ENCODE measurements around the gene PDCD1.
"Not testable (repeated sequence)": the region's sequence is repeated elsewhere in the genome, so short reads cannot be mapped to it uniquely, and the experiment has no call there.

The PDCD1 gene

DNA sequence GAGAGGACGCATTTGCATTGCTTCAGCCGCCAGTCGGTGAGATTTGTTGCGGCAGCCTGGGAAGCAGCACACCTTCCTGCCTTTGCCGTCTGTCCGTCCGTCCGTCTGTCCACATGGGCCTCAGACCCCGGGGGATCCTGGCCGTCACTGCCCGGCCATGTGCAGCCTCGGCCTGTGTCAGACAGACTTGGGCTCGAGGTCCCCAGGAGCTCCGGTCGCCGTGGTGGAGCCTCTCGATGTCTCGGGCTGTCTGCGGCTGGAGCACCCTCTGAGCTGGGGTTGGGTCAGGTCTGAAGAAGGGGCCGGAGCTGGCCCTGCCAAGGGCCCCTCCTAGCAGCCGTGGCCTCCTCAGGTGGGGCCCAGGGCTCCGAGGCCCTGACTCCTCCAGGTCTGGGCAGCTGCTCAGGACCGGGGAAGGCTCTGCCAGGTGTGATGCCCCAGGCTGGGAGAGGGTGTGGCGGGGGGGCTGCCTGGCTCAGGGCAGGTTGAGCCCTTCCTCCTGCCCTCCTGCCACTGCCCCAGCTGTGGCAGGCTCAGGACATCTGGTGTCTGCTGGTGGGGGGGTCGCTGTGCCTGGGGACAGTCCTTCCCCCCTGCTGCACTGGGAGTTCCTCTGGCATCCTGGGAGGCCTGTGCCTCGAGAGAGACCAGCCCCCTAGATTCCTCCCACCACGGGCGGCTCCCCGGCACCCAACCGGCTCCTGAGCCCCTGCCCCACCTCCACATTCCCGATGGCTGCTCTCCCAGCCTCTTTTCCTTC is 37.9 kb downstream of the PDCD1 start:
- H3K4me1 Mint-ChIP-seq = peaks cover 15% of the 10 kb centered on the region
- H3K27me3 Mint-ChIP-seq = peaks cover 1% of the 10 kb centered on the region
- H3K36me3 Mint-ChIP-seq = peaks cover 4% of the 10 kb centered on the region
- no peak overlapping the region for H3K27ac Mint-ChIP-seq
- H3K4me3 Mint-ChIP-seq = no peak overlapping the region
- H3K9me3 Mint-ChIP-seq = peaks cover 5% of the 10 kb centered on the region

DNA sequence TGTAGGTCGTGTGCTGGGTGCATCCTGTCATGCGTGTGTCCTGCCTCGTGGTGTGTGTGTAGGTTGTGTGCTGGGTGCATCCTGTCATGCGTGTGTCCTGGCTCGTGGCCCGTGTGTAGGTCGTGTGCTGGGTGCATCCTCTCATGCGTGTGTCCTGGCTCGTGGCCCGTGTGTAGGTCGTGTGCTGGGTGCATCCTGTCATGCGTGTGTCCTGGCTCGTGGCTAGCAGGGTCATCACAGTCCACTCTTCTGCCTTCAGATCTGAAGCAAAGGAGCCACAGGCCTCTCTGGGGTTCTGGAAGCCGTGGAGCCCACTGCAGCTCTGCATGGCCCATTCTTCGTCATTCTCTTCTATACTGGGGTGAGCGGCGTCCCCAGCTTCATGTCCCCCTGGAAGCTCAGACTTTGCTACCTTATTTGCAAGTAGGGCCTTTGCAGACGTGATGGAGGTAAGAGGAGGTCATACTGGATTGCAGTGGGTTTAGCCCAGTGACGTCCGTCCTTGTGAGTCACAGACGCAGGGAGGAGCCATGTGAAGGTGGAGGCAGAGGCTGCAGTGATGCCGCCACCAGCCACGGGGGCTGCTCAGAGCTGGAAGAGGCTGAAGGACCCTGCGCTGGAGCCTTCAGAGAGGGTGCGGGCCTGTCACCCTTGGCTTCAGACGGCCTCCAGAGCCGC is 38.6 kb downstream of the PDCD1 start:
- H3K4me3 Mint-ChIP-seq, H3K27ac Mint-ChIP-seq: not testable (repeated sequence)

DNA sequence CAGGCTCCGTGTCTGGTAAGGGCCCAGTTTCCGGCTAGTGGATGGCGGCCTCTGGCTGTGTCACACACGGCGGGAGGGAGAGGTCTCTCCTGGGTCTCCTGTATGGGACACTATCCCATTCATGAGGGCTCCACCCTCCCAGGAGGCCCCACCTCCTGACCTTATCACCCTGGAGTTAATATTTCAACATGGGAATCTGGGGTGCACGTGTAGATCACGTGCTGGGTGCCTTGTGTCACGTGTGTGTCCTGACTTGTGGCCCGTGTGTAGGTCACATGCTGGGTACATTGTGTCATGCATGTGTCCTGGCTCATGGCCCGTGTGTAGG is 39.8 kb downstream of the PDCD1 start:
- H3K27me3 Mint-ChIP-seq = no peaks in the 10 kb centered on the region
- H3K4me1 Mint-ChIP-seq = peaks cover 15% of the 10 kb centered on the region
- no peaks in the 10 kb centered on the region for H3K36me3 Mint-ChIP-seq
- no peak overlapping the region for H3K4me3 Mint-ChIP-seq
- no peak overlapping the region for H3K27ac Mint-ChIP-seq
- H3K9me3 Mint-ChIP-seq = no peaks in the 10 kb centered on the region

More for the DNA sequence above, 38.6 kb downstream of the PDCD1 start:
- not testable (repeated sequence) for H3K36me3 Mint-ChIP-seq, H3K27me3 Mint-ChIP-seq, H3K9me3 Mint-ChIP-seq
- H3K4me1 Mint-ChIP-seq = peaks cover 15% of the 10 kb centered on the region

DNA sequence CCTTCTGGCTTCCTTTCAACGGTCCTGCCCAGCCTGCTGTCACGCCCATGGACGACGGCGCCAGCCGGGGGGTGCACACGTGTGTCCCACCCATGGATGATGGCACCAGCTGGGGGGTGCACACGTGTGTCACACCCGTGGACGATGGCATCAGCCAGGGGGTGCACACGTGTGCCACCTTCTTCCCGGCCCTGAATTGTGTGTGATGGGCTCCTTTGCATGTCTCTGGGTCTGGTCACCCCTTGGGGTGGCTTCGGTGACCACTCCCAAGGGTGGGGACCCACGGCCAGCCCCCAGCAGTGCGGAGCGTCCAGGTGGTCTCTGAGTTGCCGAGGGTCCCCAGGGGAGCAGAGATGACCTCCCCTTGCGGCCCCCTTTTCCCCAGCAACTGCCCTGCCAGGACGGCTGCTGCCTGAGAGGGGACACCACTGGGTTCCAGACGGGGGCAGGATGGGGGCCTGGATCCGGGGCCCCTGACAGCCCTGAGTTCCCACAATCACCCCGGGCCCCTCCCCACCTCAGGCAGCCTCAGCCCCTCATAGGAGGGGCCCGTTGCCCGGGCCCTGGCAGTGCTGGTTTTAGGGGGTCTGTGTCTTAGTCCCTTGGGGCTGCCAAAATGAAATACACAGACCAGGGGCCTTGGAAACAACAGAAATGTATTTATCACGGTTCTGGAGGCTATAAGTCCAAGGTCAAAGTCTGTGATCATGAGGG is 40.3 kb downstream of the PDCD1 start:
- H3K27me3 Mint-ChIP-seq = no peaks in the 10 kb centered on the region
- H3K4me1 Mint-ChIP-seq = peaks cover 15% of the 10 kb centered on the region
- H3K36me3 Mint-ChIP-seq = no peaks in the 10 kb centered on the region
- H3K27ac Mint-ChIP-seq = no peak overlapping the region
- H3K4me3 Mint-ChIP-seq = no peak overlapping the region
- no peaks in the 10 kb centered on the region for H3K9me3 Mint-ChIP-seq

GRCh38 chr2:241817821-241818215 is 40.9 kb downstream of the PDCD1 start:
- not testable (repeated sequence) for H3K9me3 Mint-ChIP-seq, H3K27me3 Mint-ChIP-seq, H3K36me3 Mint-ChIP-seq, H3K4me3 Mint-ChIP-seq
- Mint-ChIP-seq H3K27ac (peak overlapping the region; percentile 12), H3K4me1 (peaks cover 12% of the 10 kb centered on the region)

GRCh38 chr2:241817126-241817820 is 41.4 kb downstream of the PDCD1 start:
- Mint-ChIP-seq H3K27me3 (no peaks in the 10 kb centered on the region), H3K4me3 (no peak overlapping the region), H3K9me3 (no peaks in the 10 kb centered on the region), H3K4me1 (peaks cover 7% of the 10 kb centered on the region), H3K36me3 (no peaks in the 10 kb centered on the region), H3K27ac (peak overlapping the region; percentile 12)

- Mint-ChIP-seq H3K27me3 (no peaks in the 10 kb centered on the region), H3K4me3 (no peak overlapping the region), H3K9me3 (no peaks in the 10 kb centered on the region), H3K4me1 (peaks cover 7% of the 10 kb centered on the region), H3K27ac (no peak overlapping the region), H3K36me3 (no peaks in the 10 kb centered on the region)
These were observed 42.1 kb downstream of the PDCD1 start for GRCh38 chr2:241816431-241817121.

- Mint-ChIP-seq H3K27ac (no peak overlapping the region), H3K9me3 (no peaks in the 10 kb centered on the region)
These were observed 42.9 kb downstream of the PDCD1 start for GRCh38 chr2:241815477-241816430.

GRCh38 chr2:241814643-241815476 is 43.8 kb downstream of the PDCD1 start:
- no peaks in the 10 kb centered on the region for H3K36me3 Mint-ChIP-seq
- H3K4me3 Mint-ChIP-seq = no peak overlapping the region
- H3K4me1 Mint-ChIP-seq = peaks cover 7% of the 10 kb centered on the region
- no peaks in the 10 kb centered on the region for H3K9me3 Mint-ChIP-seq
- H3K27ac Mint-ChIP-seq = no peak overlapping the region
- no peaks in the 10 kb centered on the region for H3K27me3 Mint-ChIP-seq

More at GRCh38 chr2:241815477-241816430, 42.9 kb downstream of the PDCD1 start:
- no peak overlapping the region for H3K4me3 Mint-ChIP-seq
- peaks cover 7% of the 10 kb centered on the region for H3K4me1 Mint-ChIP-seq
- no peaks in the 10 kb centered on the region for H3K36me3 Mint-ChIP-seq
- no peaks in the 10 kb centered on the region for H3K27me3 Mint-ChIP-seq

GRCh38 chr2:241814393-241814642 is 44.4 kb downstream of the PDCD1 start:
- Mint-ChIP-seq H3K4me3 (no peak overlapping the region), H3K27me3 (no peaks in the 10 kb centered on the region), H3K4me1 (peaks cover 7% of the 10 kb centered on the region)

GRCh38 chr2:241813644-241814392 is 44.9 kb downstream of the PDCD1 start:
- no peaks in the 10 kb centered on the region for H3K36me3 Mint-ChIP-seq
- no peaks in the 10 kb centered on the region for H3K27me3 Mint-ChIP-seq
- no peak overlapping the region for H3K4me3 Mint-ChIP-seq
- no peak overlapping the region for H3K27ac Mint-ChIP-seq
- peaks cover 7% of the 10 kb centered on the region for H3K4me1 Mint-ChIP-seq
- H3K9me3 Mint-ChIP-seq = no peaks in the 10 kb centered on the region

More at GRCh38 chr2:241814393-241814642, 44.4 kb downstream of the PDCD1 start:
- no peaks in the 10 kb centered on the region for H3K36me3 Mint-ChIP-seq
- H3K27ac Mint-ChIP-seq = no peak overlapping the region
- no peaks in the 10 kb centered on the region for H3K9me3 Mint-ChIP-seq

DNA sequence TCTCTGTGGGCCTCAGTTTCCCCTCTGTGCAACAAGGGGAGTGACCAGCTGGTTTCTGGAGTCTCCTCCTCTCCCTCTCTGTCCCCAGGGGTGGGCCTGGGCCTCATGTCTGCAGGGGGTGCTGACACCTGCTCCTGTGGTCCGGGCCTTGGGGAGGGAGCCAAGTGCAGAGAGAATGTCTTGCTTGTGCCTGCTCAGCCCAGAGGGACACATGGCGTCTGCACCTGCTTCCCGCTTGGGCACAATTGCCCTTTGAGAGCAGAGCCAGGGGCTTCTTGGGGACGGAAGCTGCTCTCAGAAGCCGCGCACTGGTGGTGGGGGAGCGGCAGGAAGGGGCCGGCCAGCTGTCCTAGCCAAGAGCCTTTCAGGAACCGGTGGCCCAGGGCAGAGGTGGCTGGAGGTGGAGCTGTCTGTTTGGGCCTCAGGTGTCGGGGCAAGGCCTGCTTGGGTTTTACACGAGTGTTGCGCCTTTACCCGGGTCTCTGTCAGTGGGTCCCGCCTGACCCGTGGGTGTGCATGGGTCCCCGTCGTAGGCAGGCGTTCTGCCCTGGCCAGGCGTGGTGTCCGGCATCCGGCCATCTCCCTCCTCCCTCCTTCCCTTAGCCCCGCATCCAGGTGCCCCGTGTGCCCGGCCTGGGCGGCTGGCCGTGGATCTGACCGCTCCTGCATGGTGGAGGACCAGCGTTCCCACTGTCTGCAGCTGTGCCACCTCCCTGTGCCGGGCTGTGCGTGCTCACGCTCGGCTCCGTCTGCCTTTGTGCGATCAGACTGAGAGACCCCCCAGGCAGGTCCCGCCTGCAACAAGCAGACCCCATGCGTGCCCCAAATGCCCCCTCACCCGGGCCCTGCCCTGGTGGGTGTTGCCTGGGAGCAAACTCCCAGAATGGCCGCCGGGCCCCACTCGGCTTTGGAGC is 45.7 kb downstream of the PDCD1 start:
- Mint-ChIP-seq H3K36me3 (no peaks in the 10 kb centered on the region), H3K27me3 (peaks cover 2% of the 10 kb centered on the region), H3K27ac (no peak overlapping the region), H3K9me3 (no peaks in the 10 kb centered on the region), H3K4me1 (peaks cover 7% of the 10 kb centered on the region), H3K4me3 (no peak overlapping the region)

Data from activated naive CD4-positive, alpha-beta T cell treated with anti-CD3 and anti-CD28 coated beads, Interleukin-2, amount 50 U/mL, for 24 hours (primary cell).